MM.1S (cell line): Measurements from ENCODE around the gene ALKBH2.

ENCODE experiments used
- CTCF ChIP-seq: fragments of 300-600 bp; sonication (generic); IDR thresholded peaks from 2 replicates; pipeline ENCODE4 v1.5.1; 2016; ENCODE audit warnings: antibody characterized with exemption, low read length, mixed read lengths
- EZH2 ChIP-seq: fragments of 300-600 bp; sonication (generic); optimal IDR thresholded peaks from 2 replicates; pipeline ENCODE3; 2017; ENCODE audit warnings: low read depth, mild to moderate bottlenecking, antibody characterized with exemption, low read length, mixed read lengths
- EZH2phosphoT487 ChIP-seq: fragments of 300-600 bp; sonication (generic); IDR thresholded peaks from 2 replicates; pipeline ENCODE4 v1.6.1; 2018; ENCODE audit warnings: antibody characterized with exemption, low read length

GRCh38 chr12:109057376-109057775 lies 35.9 kb downstream of the ALKBH2 start:
- TF ChIP-seq CTCF = no peak
- no peak for TF ChIP-seq EZH2phosphoT487
- no peak for TF ChIP-seq EZH2
